DOHH2 (cell line): ENCODE results near the gene JARID2.

ENCODE experiments used
- H3F3A ChIP-seq: fragments of 200-600 bp; sonication (generic), shearing (Covaris generic); 2 replicates; pipeline ENCODE4 v1.6.0; 2016; ENCODE audit warnings: antibody characterized with exemption, mild to moderate bottlenecking; ENCODE audit not compliant: control insufficient read depth, insufficient read depth
- H3K27ac ChIP-seq: fragments of 200-600 bp; sonication (generic); 2 replicates; pipeline ENCODE4 v1.5.1; 2014; ENCODE audit warnings: low read depth, mild to moderate bottlenecking, low read length, moderate library complexity
- H3K27me3 ChIP-seq: fragments of 200-600 bp; sonication (generic); 2 replicates; pipeline ENCODE4 v1.6.1; 2014; ENCODE audit warnings: mild to moderate bottlenecking, low read length, mixed read lengths; ENCODE audit not compliant: control insufficient read depth
- H3K36me3 ChIP-seq: fragments of 200-600 bp; sonication (generic); 2 replicates; pipeline ENCODE4 v1.6.1; 2014; ENCODE audit warnings: mild to moderate bottlenecking, low read length, moderate library complexity, mixed read lengths; ENCODE audit not compliant: control insufficient read depth
- H3K4me1 ChIP-seq: fragments of 200-600 bp; sonication (generic); 2 replicates; pipeline ENCODE4 v1.6.1; 2014; ENCODE audit warnings: mild to moderate bottlenecking, low read length, mixed read lengths; ENCODE audit not compliant: control insufficient read depth
- H3K4me2 ChIP-seq: fragments of 200-600 bp; sonication (generic); 2 replicates; pipeline ENCODE4 v1.6.0; 2014; ENCODE audit warnings: mild to moderate bottlenecking, low read length, moderate library complexity
- H3K4me3 ChIP-seq: fragments of 200-600 bp; sonication (generic); 2 replicates; pipeline ENCODE4 v1.5.1; 2014; ENCODE audit warnings: mild to moderate bottlenecking, low read length, mixed read lengths
- H3K79me2 ChIP-seq: fragments of 200-600 bp; sonication (generic); 2 replicates; pipeline ENCODE4 v1.6.1; 2014; ENCODE audit warnings: mild to moderate bottlenecking, low read length, mixed read lengths; ENCODE audit not compliant: control insufficient read depth
- H3K9me2 ChIP-seq: fragments of 200-600 bp; sonication (generic); replicated peaks from 2 replicates; pipeline ENCODE4 v1.6.1; 2014; ENCODE audit warnings: mild to moderate bottlenecking, low read length, mixed read lengths; ENCODE audit not compliant: control insufficient read depth
- H3K9me3 ChIP-seq: fragments of 200-600 bp; sonication (generic); 2 replicates; pipeline ENCODE4 v1.6.1; 2014; ENCODE audit warnings: antibody characterized with exemption, low read length, mixed read lengths; ENCODE audit not compliant: control insufficient read depth, insufficient read depth
- H4K20me1 ChIP-seq: fragments of 200-600 bp; sonication (generic); 2 replicates; pipeline ENCODE4 v1.6.0; 2014; ENCODE audit warnings: low read depth, mild to moderate bottlenecking, antibody characterized with exemption, low read length, moderate library complexity; ENCODE audit not compliant: control insufficient read depth, insufficient read depth
- CTCF ChIP-seq: fragments of 200-600 bp; sonication (generic); IDR thresholded peaks from one replicate; pipeline ENCODE4 v1.5.1; 2014; ENCODE audit warnings: antibody characterized with exemption, mild to moderate bottlenecking, low read depth, low read length; ENCODE audit not compliant: poor library complexity, severe bottlenecking
- EZH2phosphoT487 ChIP-seq: fragments of 200-600 bp; sonication (generic); IDR thresholded peaks from 2 replicates; pipeline ENCODE4 v1.6.1; 2017; ENCODE audit warnings: borderline replicate concordance, mild to moderate bottlenecking, antibody characterized with exemption, low read length, moderate library complexity, mixed read lengths

Gene JARID2

DNA sequence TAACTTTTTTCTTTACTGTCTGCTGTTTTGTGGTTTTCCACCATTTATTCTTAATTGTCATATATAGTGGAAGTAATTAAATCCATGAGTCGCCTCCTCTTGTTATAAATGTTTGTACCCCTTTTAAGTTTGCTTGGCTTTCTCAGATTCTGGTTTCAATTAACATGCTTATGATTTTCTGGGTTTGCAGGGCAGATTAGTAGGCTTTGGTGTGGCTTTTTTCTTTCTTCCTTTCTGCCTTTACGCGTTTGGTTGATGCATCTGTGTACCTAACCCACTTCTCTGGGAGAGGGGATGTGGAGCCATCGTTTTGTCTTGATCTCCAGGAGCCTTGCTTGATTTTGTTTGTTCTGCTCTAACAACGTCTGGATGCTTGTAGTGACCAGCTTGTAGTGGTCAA is 100.4 kb downstream of the JARID2 start:
- no peaks in the 10 kb centered on the region for H3F3A ChIP-seq
- no peaks in the 10 kb centered on the region for H3K27me3 ChIP-seq
- no peak overlapping the region for H3K4me3 ChIP-seq
- TF ChIP-seq EZH2phosphoT487, result no peak
- no peak for TF ChIP-seq CTCF
- H3K36me3 ChIP-seq, result no peaks in the 10 kb centered on the region
- H3K4me2 ChIP-seq, result no peak overlapping the region
- no peak overlapping the region for H3K27ac ChIP-seq
- H3K9me2 ChIP-seq, result no peaks in the 10 kb centered on the region
- H3K4me1 ChIP-seq, result no peaks in the 10 kb centered on the region; the same call in 1 of the 2 replicates
- peaks cover 22% of the 10 kb centered on the region for H3K79me2 ChIP-seq
- peaks cover 8% of the 10 kb centered on the region; the same call in 1 of the 2 replicates for H4K20me1 ChIP-seq
- H3K9me3 ChIP-seq, result no peaks in the 10 kb centered on the region

- TF ChIP-seq EZH2phosphoT487 (no peak), CTCF (no peak)
- H3K4me1 ChIP-seq, result no peaks in the 10 kb centered on the region
Measured at GRCh38 chr6:15348528-15348927, 102.7 kb downstream of the JARID2 start.

GRCh38 chr6:15349379-15349778 is 103.5 kb downstream of the JARID2 start:
- no peak for TF ChIP-seq EZH2phosphoT487
- no peak for TF ChIP-seq CTCF
- Histone ChIP-seq H4K20me1 (peaks cover 13% of the 10 kb centered on the region), H3K4me3 (no peak overlapping the region), H3K9me3 (no peaks in the 10 kb centered on the region), H3K27me3 (0 out of 2 replicates have a peak, but pooled peaks cover 5% of the 10 kb centered on the region), H3K27ac (no peak overlapping the region), H3K9me2 (no peaks in the 10 kb centered on the region), H3K36me3 (no peaks in the 10 kb centered on the region), H3K4me2 (no peak overlapping the region), H3K4me1 (no peaks in the 10 kb centered on the region), H3K79me2 (peaks cover 15% of the 10 kb centered on the region; the same call in 1 of the 2 replicates), H3F3A (no peaks in the 10 kb centered on the region)

More at GRCh38 chr6:15348528-15348927, 102.7 kb downstream of the JARID2 start:
- H4K20me1 ChIP-seq, result peaks cover 8% of the 10 kb centered on the region; the same call in 1 of the 2 replicates
- no peak overlapping the region for H3K4me2 ChIP-seq
- no peak overlapping the region for H3K27ac ChIP-seq
- 0 out of 2 replicates have a peak, but pooled peaks cover 5% of the 10 kb centered on the region for H3K27me3 ChIP-seq
- peaks cover 20% of the 10 kb centered on the region; the same call in 1 of the 2 replicates for H3K79me2 ChIP-seq
- H3K9me3 ChIP-seq, result no peaks in the 10 kb centered on the region
- H3K9me2 ChIP-seq, result no peaks in the 10 kb centered on the region
- no peak overlapping the region for H3K4me3 ChIP-seq
- no peaks in the 10 kb centered on the region for H3F3A ChIP-seq
- H3K36me3 ChIP-seq, result no peaks in the 10 kb centered on the region
